H1 (cell line): Measurements from ENCODE around the gene SNX24. TPM values are rescaled to one million over a fixed set of nuclear protein-coding genes. Genes with fewer than 3 reads are reported as not detected.

Experiments used
- CTCF ChIA-PET: fragments of 300-600 bp; sonication (Branson Sonifier 250); formaldehyde crosslinking; loops from one replicate; lab custom pipeline; 2021; ENCODE audit not compliant: partially characterized antibody; lab: Charles Lee
- POLR2A ChIA-PET: fragments of 300-600 bp; sonication (Branson Sonifier 250); formaldehyde crosslinking; loops from one replicate; lab custom pipeline; 2021; ENCODE audit warnings: inconsistent platforms; ENCODE audit not compliant: partially characterized antibody; lab: Charles Lee
- DNase-seq, 2 experiments: peaks; one replicate each; pipeline versions ENCODE4 v3.0.0 to v3.0.0-alpha.2; 2010 to 2022; ENCODE audit warnings: low spot score in 2 of 2, low read depth in 1 of 2, mixed read lengths in 1 of 2
- FAIRE-seq: peaks from 2 replicates; lab custom pipeline; 2011; peaks lifted over from hg19 to GRCh38; lab: Jason Lieb, UNC
- H2AFZ ChIP-seq: 2 replicates; pipeline ENCODE4 v1.8.1; 2012; ENCODE audit warnings: low read length, inconsistent platforms
- H2AK5ac ChIP-seq: 2 replicates; pipeline ENCODE4 v1.6.1; 2013; ENCODE audit warnings: low read depth, low read length
- H2BK120ac ChIP-seq: replicated peaks from 2 replicates; pipeline ENCODE3; 2013; ENCODE audit warnings: low read depth, low read length, inconsistent platforms
- H2BK12ac ChIP-seq: 2 replicates; pipeline ENCODE4 v1.6.1; 2013; ENCODE audit warnings: low read depth, low read length
- H2BK15ac ChIP-seq: 2 replicates; pipeline ENCODE4 v1.6.1; 2013; ENCODE audit warnings: low read length
- H2BK20ac ChIP-seq: 2 replicates; pipeline ENCODE4 v1.6.1; 2013; ENCODE audit warnings: low read length
- H2BK5ac ChIP-seq: 2 replicates; pipeline ENCODE4 v1.6.1; 2013; ENCODE audit warnings: low read depth, low read length
- H3K14ac ChIP-seq: 2 replicates; pipeline ENCODE4 v1.6.1; 2013; ENCODE audit warnings: inconsistent platforms; ENCODE audit not compliant: insufficient read length
- H3K18ac ChIP-seq: 2 replicates; pipeline ENCODE4 v1.6.1; 2013; ENCODE audit warnings: low read length; ENCODE audit errors: extremely low read depth
- H3K23ac ChIP-seq: 2 replicates; pipeline ENCODE4 v1.6.1; 2013; ENCODE audit warnings: inconsistent platforms; ENCODE audit not compliant: insufficient read length
- H3K23me2 ChIP-seq: 2 replicates; pipeline ENCODE4 v1.6.1; 2013; ENCODE audit warnings: low read depth, low read length
- H3K27ac ChIP-seq: 2 replicates; pipeline ENCODE4 v1.6.1; 2011; ENCODE audit warnings: low read depth, low read length, inconsistent platforms
- H3K27me3 ChIP-seq, 4 experiments: replicated peaks in 1 of 4; 1 replicate in 1 of 4; 2 replicates in 3 of 4; pipeline versions ENCODE4 v1.6.1 to v1.8.1; 2011 to 2013; ENCODE audit warnings: low read length in 3 of 4, mild to moderate bottlenecking in 3 of 4, inconsistent platforms in 2 of 4, mixed read lengths in 2 of 4, moderate library complexity in 1 of 4; ENCODE audit not compliant: control insufficient read depth in 3 of 4, insufficient read depth in 3 of 4; ENCODE audit errors: extremely low read depth in 1 of 4
- H3K36me3 ChIP-seq, 4 experiments: 2 replicates each; pipeline versions ENCODE4 v1.6.1 to v1.8.1; 2011 to 2013; ENCODE audit warnings: mild to moderate bottlenecking in 4 of 4, low read length in 3 of 4, moderate library complexity in 2 of 4, control low read depth in 1 of 4, inconsistent platforms in 1 of 4; ENCODE audit not compliant: insufficient read depth in 4 of 4, control insufficient read depth in 2 of 4
- H3K4ac ChIP-seq: replicated peaks from 2 replicates; pipeline ENCODE3; 2013; ENCODE audit warnings: low read length, low read depth, mixed read lengths, inconsistent platforms; ENCODE audit not compliant: insufficient read length
- H3K4me1 ChIP-seq, 4 experiments: replicated peaks in 1 of 4; 1 replicate in 1 of 4; 2 replicates in 3 of 4; pipeline versions ENCODE4 v1.6.1 to v1.8.1; 2011 to 2013; ENCODE audit warnings: low read length in 3 of 4, inconsistent platforms in 2 of 4, mixed read lengths in 1 of 4; ENCODE audit not compliant: insufficient read depth in 4 of 4, control insufficient read depth in 3 of 4
- H3K4me2 ChIP-seq, 2 experiments: 2 replicates each; pipeline versions ENCODE4 v1.6.1 to v1.8.1; 2011 to 2013; ENCODE audit warnings: low read depth in 2 of 2, low read length in 2 of 2, control low read depth in 1 of 2, inconsistent platforms in 1 of 2, mild to moderate bottlenecking in 1 of 2; ENCODE audit not compliant: insufficient read depth in 1 of 2
- H3K4me3 ChIP-seq, 4 experiments: fragments of 200-600, 300-600 bp in 1 of 4; sonication (generic), shearing (Covaris generic), sonication (Bioruptor Twin) in 1 of 4; 2 replicates each; pipeline versions ENCODE4 v1.5.1 to v1.8.1; 2011 to 2016; ENCODE audit warnings: low read length in 4 of 4, low read depth in 3 of 4, control low read depth in 2 of 4, inconsistent platforms in 2 of 4, mild to moderate bottlenecking in 2 of 4, mixed read lengths in 1 of 4, moderate library complexity in 1 of 4; ENCODE audit not compliant: insufficient read depth in 2 of 4; ENCODE audit errors: extremely low read depth in 1 of 4
- H3K56ac ChIP-seq: replicated peaks from 2 replicates; pipeline ENCODE3; 2013; ENCODE audit warnings: low read depth, mild to moderate bottlenecking, mixed read lengths, low read length, inconsistent platforms; ENCODE audit not compliant: insufficient read length
- H3K79me1 ChIP-seq: 2 replicates; pipeline ENCODE4 v1.6.1; 2013; ENCODE audit warnings: low read depth, low read length, control low read depth
- H3K79me2 ChIP-seq, 2 experiments: 2 replicates each; pipeline versions ENCODE4 v1.6.1 to v1.8.1; 2012 to 2013; ENCODE audit warnings: low read length in 2 of 2, mild to moderate bottlenecking in 2 of 2, inconsistent platforms in 1 of 2; ENCODE audit not compliant: insufficient read depth in 2 of 2, control insufficient read depth in 1 of 2
- H3K9ac ChIP-seq, 4 experiments: replicated peaks in 1 of 4; 1 replicate in 1 of 4; 2 replicates in 3 of 4; pipeline versions ENCODE4 v1.6.1 to v1.8.1; 2011 to 2013; ENCODE audit warnings: low read depth in 3 of 4, low read length in 3 of 4, control low read depth in 2 of 4, mild to moderate bottlenecking in 2 of 4, moderate library complexity in 2 of 4, inconsistent platforms in 1 of 4; ENCODE audit errors: extremely low read depth in 1 of 4
- H3K9me3 ChIP-seq, 2 experiments: 2 replicates each; pipeline versions ENCODE4 v1.6.1 to v1.8.1; 2012 to 2013; ENCODE audit warnings: mild to moderate bottlenecking in 2 of 2, moderate library complexity in 2 of 2, control low read depth in 1 of 2, inconsistent platforms in 1 of 2, low read depth in 1 of 2, low read length in 1 of 2, mixed read lengths in 1 of 2; ENCODE audit not compliant: insufficient read depth in 2 of 2
- H4K20me1 ChIP-seq, 2 experiments: replicated peaks in 1 of 2; 2 replicates each; pipeline versions ENCODE3 to v1.8.1; 2011 to 2013; ENCODE audit warnings: inconsistent platforms in 2 of 2, low read length in 2 of 2, mild to moderate bottlenecking in 1 of 2; ENCODE audit not compliant: insufficient read depth in 2 of 2, control insufficient read depth in 1 of 2
- H4K5ac ChIP-seq: 2 replicates; pipeline ENCODE4 v1.6.1; 2013; ENCODE audit warnings: low read length, low read depth, mixed read lengths, inconsistent platforms; ENCODE audit not compliant: insufficient read length
- H4K8ac ChIP-seq: 2 replicates; pipeline ENCODE4 v1.8.0; 2013; ENCODE audit warnings: mild to moderate bottlenecking, moderate library complexity, low read length, inconsistent platforms; ENCODE audit not compliant: insufficient read depth; ENCODE audit errors: extremely low read depth
- H4K91ac ChIP-seq: replicated peaks from 2 replicates; pipeline ENCODE3; 2013; ENCODE audit warnings: low read length, mixed read lengths, inconsistent platforms; ENCODE audit not compliant: insufficient read length
- CBX5 ChIP-seq: fragments of 300-800, 300-1000 bp; sonication (generic); IDR thresholded peaks from 2 replicates; pipeline ENCODE4 v1.7.1; 2016; ENCODE audit warnings: antibody characterized with exemption, low read length, low read depth
- CBX8 ChIP-seq: fragments of 300-800, 300-1000 bp; sonication (generic); IDR thresholded peaks from 2 replicates; pipeline ENCODE4 v1.7.1; 2016; ENCODE audit warnings: low read depth, low read length, borderline replicate concordance
- EZH2 ChIP-seq: fragments of 200-600 bp; sonication (generic); IDR thresholded peaks from 2 replicates; pipeline ENCODE4 v1.7.1; 2012; ENCODE audit warnings: low read depth, mild to moderate bottlenecking, moderate library complexity, low read length, inconsistent platforms; ENCODE audit not compliant: severe bottlenecking
- FOSL1 ChIP-seq: IDR thresholded peaks from 2 replicates; pipeline ENCODE4 v1.6.1; 2011; ENCODE audit warnings: mild to moderate bottlenecking, low read depth, low read length, moderate library complexity; ENCODE audit not compliant: insufficient read depth
- KDM1A ChIP-seq: fragments of 200-600, 300-600 bp; sonication (generic); IDR thresholded peaks from 2 replicates; pipeline ENCODE4 v1.7.1; 2016; ENCODE audit warnings: mild to moderate bottlenecking, low read length, borderline replicate concordance
- NANOG ChIP-seq: IDR thresholded peaks from 2 replicates; pipeline ENCODE4 v1.6.1; 2011; ENCODE audit warnings: low read length, low read depth, mild to moderate bottlenecking, inconsistent platforms; ENCODE audit not compliant: insufficient read depth, poor library complexity, severe bottlenecking
- RFX5 ChIP-seq: IDR thresholded peaks from 2 replicates; pipeline ENCODE4 v1.6.1; 2011; ENCODE audit warnings: low read depth, low read length, improper control_type of control experiment, borderline replicate concordance
- SIN3A ChIP-seq, 2 experiments: IDR thresholded peaks in 1 of 2; conservative IDR thresholded peaks in 1 of 2; 2 replicates each; pipeline ENCODE4 v1.6.1; 2011 to 2012; ENCODE audit warnings: low read length in 2 of 2, improper control_type of control experiment in 1 of 2, low read depth in 1 of 2, mild to moderate bottlenecking in 1 of 2
- SIRT6 ChIP-seq: IDR thresholded peaks from one replicate; pipeline ENCODE4 v1.7.1; 2012; ENCODE audit warnings: low read length, inconsistent platforms
- WGBS, 2 experiments: shearing (Covaris generic) in 1 of 2; methylation state at CpG; one replicate each; pipeline versions ENCODE4 v1.1.6 to v1.1.7; 2013 to 2015; ENCODE audit warnings: low lambda C conversion rate in 2 of 2, mixed read lengths in 2 of 2, inconsistent platforms in 1 of 2, low coverage in 1 of 2, missing lambda C conversion rate in 1 of 2; ENCODE audit not compliant: insufficient replicate concordance in 2 of 2, insufficient coverage in 1 of 2, insufficient read length in 1 of 2; ENCODE audit errors: extremely low coverage in 1 of 2, missing lambda C conversion rate in 1 of 2; 5-methylcytosine and 5-hydroxymethylcytosine counted together
- polyA plus RNA-seq, 7 experiments: library from polyadenylated mRNA; depleted of rRNA in 3 of 7; stranded (reverse) in 5 of 7; unstranded in 2 of 7; fragments of >200 nt in 5 of 7; fragments of 200-250 nt in 2 of 7; gene quantifications; 1 replicate in 5 of 7; 2 replicates in 1 of 7; 4 replicates in 1 of 7; pipeline versions ENCODE4 v1.2.1 to v1.2.3, GENCODE V29; 2011 to 2013; ENCODE audit warnings: missing spikeins in 2 of 7, mixed read lengths in 2 of 7
- total RNA-seq: library from RNA; stranded (reverse); fragmentation: NEBNext Ultra II Directional; extraction: Animal tissue kit (Norgen Biotek cat#: 25700); gene quantifications from 2 replicates; pipeline ENCODE4 v1.2.1, GENCODE V29; 2021
- TF ChIP-seq, protein P1 (sequence below): IDR thresholded peaks from 2 replicates; pipeline ENCODE4 v1.6.1; 2012; ENCODE audit warnings: inconsistent platforms
- TF ChIP-seq, protein P2 (sequence below): IDR thresholded peaks from 2 replicates; pipeline ENCODE4 v1.6.1; 2012; ENCODE audit warnings: inconsistent platforms

The SNX24 gene
- total and polyA plus RNA-seq, 2 of the 8 experiments (the other 6 are each of a cell fraction or from before 2014, with no cell fraction given) = 7.3 to 14.3 TPM

DNA sequence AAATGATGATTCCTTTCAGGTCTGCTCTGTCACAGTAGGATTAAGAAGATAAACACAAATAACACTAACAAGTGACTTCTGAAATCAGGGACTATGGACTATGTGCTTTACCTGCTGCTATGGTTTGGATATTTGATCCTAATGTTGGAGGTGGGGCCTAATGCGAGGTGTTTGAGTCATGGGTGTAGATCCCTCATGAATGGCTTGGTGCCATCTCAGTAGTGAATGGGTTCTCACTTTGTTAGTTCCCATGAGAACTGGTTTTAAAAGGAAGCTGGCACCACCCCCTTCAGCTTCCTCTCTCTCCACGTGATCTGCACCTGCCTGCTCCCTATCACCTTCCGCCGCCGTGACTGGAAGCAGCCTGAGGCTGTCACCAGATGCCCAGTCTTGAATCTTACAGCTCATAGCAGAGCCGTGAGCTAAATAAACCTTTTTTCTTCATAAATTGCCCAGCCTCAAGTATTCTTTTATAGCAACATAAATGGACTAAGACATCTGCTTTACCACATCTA lies 187.8 kb downstream of the SNX24 start:
- CTCF ChIA-PET = interaction anchor here (0.7 to 1.5 kb wide), 5 partner anchors 13 to 291 kb away, joined by 3 to 5 read pairs (median 3); no protein-coding TSS in a partner anchor
- no peak for TF ChIP-seq CBX5
- TF ChIP-seq CBX8 = no peak
- TF ChIP-seq KDM1A = no peak
- TF ChIP-seq NANOG = no peak
- no peak for TF ChIP-seq SIN3A (conservative IDR thresholded peaks at IDR 0.05 in 1 of 2, IDR thresholded peaks at IDR 0.05 in 1 of 2; ENCODE audit: low read depth in 1 of 2, low read length in 2 of 2)
- no peak for TF ChIP-seq EZH2
- TF ChIP-seq SIRT6 = no peak
- no peak for TF ChIP-seq FOSL1
- TF ChIP-seq, protein P1, sequence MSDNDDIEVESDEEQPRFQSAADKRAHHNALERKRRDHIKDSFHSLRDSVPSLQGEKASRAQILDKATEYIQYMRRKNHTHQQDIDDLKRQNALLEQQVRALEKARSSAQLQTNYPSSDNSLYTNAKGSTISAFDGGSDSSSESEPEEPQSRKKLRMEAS = no peak
- TF ChIP-seq, protein P2, sequence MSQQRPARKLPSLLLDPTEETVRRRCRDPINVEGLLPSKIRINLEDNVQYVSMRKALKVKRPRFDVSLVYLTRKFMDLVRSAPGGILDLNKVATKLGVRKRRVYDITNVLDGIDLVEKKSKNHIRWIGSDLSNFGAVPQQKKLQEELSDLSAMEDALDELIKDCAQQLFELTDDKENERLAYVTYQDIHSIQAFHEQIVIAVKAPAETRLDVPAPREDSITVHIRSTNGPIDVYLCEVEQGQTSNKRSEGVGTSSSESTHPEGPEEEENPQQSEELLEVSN = no peak
- TF ChIP-seq RFX5 = no peak

More for the DNA sequence above, 187.8 kb downstream of the SNX24 start:
- Histone ChIP-seq H3K4ac (no peak overlapping the region), H3K9me3 (no peaks in the 10 kb centered on the region), H4K91ac (no peak overlapping the region), H3K14ac (no peak overlapping the region), H3K79me2 (no peaks in the 10 kb centered on the region), H3K4me3 (no peak overlapping the region), H2AK5ac (no peak overlapping the region), H3K27ac (no peak overlapping the region), H3K23me2 (peaks cover 9% of the 10 kb centered on the region), H2BK120ac (no peak overlapping the region), H4K5ac (no peak overlapping the region), H3K36me3 (no peaks in the 10 kb centered on the region), H3K18ac (no peak overlapping the region), H3K23ac (no peak overlapping the region), H3K9ac (no peak overlapping the region), H4K20me1 (peaks cover 0 to 2% of the 10 kb centered on the region in 2 experiments), H3K4me1 (peaks cover 0 to 12% (median 5%) of the 10 kb centered on the region in 4 experiments; a peak in 5 of 7 replicates), H2BK15ac (no peak overlapping the region), H3K27me3 (peaks cover 0 to 24% (median 11%) of the 10 kb centered on the region in 4 experiments; a peak in 6 of 7 replicates), H2BK12ac (no peak overlapping the region), H3K56ac (no peak overlapping the region), H3K79me1 (no peaks in the 10 kb centered on the region), H2BK20ac (no peak overlapping the region), H3K4me2 (no peak overlapping the region), H4K8ac (no peak overlapping the region), H2AFZ (no peak overlapping the region), H2BK5ac (no peak overlapping the region)
- FAIRE-seq (no peak), DNase-seq (no peak)
- POLR2A ChIA-PET = interaction anchor here (1.0 kb wide), 1 partner anchor 187 kb away, joined by 3 read pairs; the partner anchor contains the start of gene SNX24
- 84% methylated on average over 6 of the region's 6 CpGs; no CpG with 5 or more reads in 1 of the 2 experiments for WGBS, 2 experiments
